ENCODE measurements around the gene ITK. TPM values are rescaled to one million over a fixed set of nuclear protein-coding genes. Genes with fewer than 3 reads are reported as not detected.
"Not testable (repeated sequence)": the region's sequence is repeated elsewhere in the genome, so short reads cannot be mapped to it uniquely, and the experiment has no call there.

Gene ITK
- polyA plus RNA-seq, 2 of the 4 experiments (the other 2 are of a cell fraction), result not detected

DNA sequence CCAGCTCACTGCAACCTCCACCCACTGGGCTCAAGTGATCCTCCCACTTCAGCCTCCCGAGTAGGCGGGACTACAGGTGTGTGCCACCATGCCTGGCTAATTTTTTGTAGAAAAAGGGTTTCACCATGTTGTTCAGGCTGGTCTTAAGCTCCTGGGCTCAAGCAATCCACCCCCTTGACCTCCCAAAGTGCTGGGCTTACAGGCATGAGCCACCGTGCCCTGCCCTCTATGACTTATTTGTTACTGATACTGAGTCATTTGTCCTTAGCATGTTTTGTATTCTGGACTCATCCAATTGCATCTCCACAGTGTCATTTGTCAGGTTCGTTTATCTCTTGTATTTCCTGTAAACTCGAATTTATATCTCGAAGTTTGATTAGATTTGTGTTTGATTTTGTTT, 2.7 kb upstream of the ITK start (continued):
- no peak for TF ChIP-seq SREBF2 (IDR thresholded peaks at IDR 0.05)

DNA sequence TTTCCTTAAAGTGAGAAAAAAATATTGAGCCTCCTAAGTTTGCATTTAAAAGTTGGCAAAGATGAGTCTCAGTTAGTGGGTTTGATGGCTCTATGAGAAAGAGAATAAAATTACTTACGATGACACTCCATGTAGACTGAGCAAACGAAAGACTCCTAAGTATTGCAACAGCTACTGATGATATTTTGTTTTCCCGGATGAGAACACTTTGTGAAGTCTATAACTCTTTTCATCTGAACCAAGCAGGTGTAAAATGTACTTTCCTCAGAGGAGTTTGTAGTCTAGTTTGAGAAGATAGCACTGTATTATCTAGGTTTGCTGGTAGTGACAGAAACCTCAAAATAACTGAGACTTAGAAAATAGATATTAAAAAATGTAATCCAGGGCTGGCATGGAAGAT, 1.7 kb upstream of the ITK start:
- Histone ChIP-seq H3K27ac (no peak overlapping the region), H3K4me3 (no peak overlapping the region), H3K4me2 (no peak overlapping the region), H3K4me1 (no peaks in the 10 kb centered on the region), H3K9me3 (no peaks in the 10 kb centered on the region; the same call in 2 of the 3 replicates)
- POLR2A ChIA-PET, result no interaction called here
- WGBS (ENCODE audit: missing lambda C conversion rate), result 4% methylated on average over 3 of the region's 3 CpGs
- ATAC-seq, result no peak
- no peak for TF ChIP-seq CEBPB (IDR thresholded peaks at IDR 0.05)
- CTCF ChIA-PET, result interaction anchor here (2.2 kb wide), 1 partner anchor 30 kb away, joined by 5 read pairs; no protein-coding TSS in a partner anchor
- DNase-seq (ENCODE audit: low read depth in 1 of 2, low spot score in 1 of 2), result no peak
- no peak for FAIRE-seq

DNA sequence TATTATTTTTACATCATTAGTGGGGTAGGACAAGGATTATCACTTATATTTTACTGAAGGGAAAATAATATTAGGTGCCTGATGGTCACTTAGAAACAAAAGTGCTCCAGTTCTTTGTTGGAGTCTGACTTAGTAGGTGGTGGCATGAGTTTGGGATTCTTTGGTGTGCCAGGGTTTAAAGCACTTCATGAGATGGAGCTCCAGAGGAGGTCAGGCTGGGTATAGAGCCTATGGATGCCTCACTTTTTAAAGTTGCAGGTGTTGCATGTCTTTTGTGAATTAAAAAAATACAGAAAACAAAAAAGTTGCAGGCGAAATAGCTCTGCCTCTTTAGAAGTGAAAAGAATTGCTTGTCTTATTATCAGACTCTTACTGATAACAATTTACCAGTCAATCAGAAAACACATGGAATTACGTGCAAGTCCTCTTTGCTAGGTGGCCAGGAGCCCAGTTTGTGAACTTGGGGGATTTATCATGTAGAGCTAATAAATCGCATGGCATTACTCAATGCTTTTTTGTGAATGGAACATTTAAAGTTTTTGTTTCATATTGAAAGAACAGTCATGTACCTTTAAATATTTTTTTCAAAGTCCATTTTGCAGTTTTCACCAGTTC, 1.6 kb downstream of the ITK start:
- TF ChIP-seq TFCP2L1 (CRISPR knock-in tag; IDR thresholded peaks at IDR 0.05) (no peak), CHD2 (IDR thresholded peaks at IDR 0.05; ENCODE audit: low read length, partially characterized antibody) (no peak), NR3C1 (IDR thresholded peaks at IDR 0.05) (no peak), FOSB (CRISPR knock-in tag; IDR thresholded peaks at IDR 0.05) (no peak)
- TF ChIP-seq, protein P1, sequence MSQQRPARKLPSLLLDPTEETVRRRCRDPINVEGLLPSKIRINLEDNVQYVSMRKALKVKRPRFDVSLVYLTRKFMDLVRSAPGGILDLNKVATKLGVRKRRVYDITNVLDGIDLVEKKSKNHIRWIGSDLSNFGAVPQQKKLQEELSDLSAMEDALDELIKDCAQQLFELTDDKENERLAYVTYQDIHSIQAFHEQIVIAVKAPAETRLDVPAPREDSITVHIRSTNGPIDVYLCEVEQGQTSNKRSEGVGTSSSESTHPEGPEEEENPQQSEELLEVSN (IDR thresholded peaks at IDR 0.05; ENCODE audit: borderline replicate concordance, low read depth), result no peak
- WGBS (ENCODE audit: missing lambda C conversion rate), result 36% methylated on average over 3 of the region's 3 CpGs
- no peak overlapping the region for H3K4me3 ChIP-seq
- ChIA-PET CTCF (no interaction called here), POLR2A (interaction anchor here (0.6 kb wide), 1 partner anchor 28 kb away, joined by 4 read pairs; no protein-coding TSS in a partner anchor)
- H3K4me1 ChIP-seq, result no peaks in the 10 kb centered on the region
- ATAC-seq (no peak), FAIRE-seq (no peak), DNase-seq (ENCODE audit: low read depth in 1 of 2, low spot score in 1 of 2) (no peak)
- peaks cover 4% of the 10 kb centered on the region; the same call in 1 of the 3 replicates for H3K9me3 ChIP-seq
- no peak overlapping the region for H3K27ac ChIP-seq
- no peak overlapping the region for H3K4me2 ChIP-seq

DNA sequence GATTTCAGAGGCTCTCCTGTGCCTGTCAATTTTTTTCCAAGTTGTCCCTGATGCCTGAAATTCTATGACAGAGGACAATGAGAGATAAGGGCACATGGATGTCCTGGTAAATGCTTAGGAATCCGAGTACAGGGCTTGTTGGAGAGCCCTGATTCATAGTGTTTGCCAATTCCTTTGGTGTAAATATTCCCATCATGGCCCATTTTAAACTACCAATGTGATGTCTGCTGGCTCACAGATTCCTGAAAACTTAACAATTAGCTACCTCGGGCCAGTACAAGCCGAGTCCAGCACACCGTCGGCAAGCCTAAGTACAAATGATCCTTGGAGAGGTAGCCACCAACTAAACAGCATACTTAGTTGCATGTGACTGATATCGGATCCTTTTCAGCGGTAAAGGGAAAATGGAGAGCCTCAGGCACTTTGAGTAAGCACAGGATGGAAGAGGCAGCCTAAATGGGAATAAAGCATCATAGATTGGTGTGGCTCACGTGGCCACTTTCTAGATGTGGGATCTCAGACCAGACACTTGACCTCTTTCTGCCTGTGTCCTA, 3.6 kb downstream of the ITK start:
- ChIA-PET CTCF (no interaction called here), POLR2A (no interaction called here)
- ATAC-seq (no peak), DNase-seq (ENCODE audit: low read depth in 1 of 2, low spot score in 1 of 2) (no peak), FAIRE-seq (no peak)
- no peaks in the 10 kb centered on the region for H3K4me1 ChIP-seq
- no peak overlapping the region for H3K27ac ChIP-seq
- WGBS (ENCODE audit: missing lambda C conversion rate), result 34% methylated on average over 8 of the region's 8 CpGs
- H3K4me2 ChIP-seq, result no peak overlapping the region
- TF ChIP-seq NFE2L2 (conservative IDR thresholded peaks at IDR 0.05; ENCODE audit: low read length) (no peak), JUNB (IDR thresholded peaks at IDR 0.05) (no peak), RNF2 (IDR thresholded peaks at IDR 0.05; ENCODE audit: borderline replicate concordance, low read depth) (no peak), CBX2 (IDR thresholded peaks at IDR 0.05; ENCODE audit: borderline replicate concordance, low read depth) (no peak), CHD2 (IDR thresholded peaks at IDR 0.05; ENCODE audit: low read length, partially characterized antibody) (no peak), JUN (IDR thresholded peaks at IDR 0.05) (no peak), ZNF302 (CRISPR knock-in tag; IDR thresholded peaks at IDR 0.05) (no peak), RARB (CRISPR knock-in tag; IDR thresholded peaks at IDR 0.05) (no peak), HDAC2 (IDR thresholded peaks at IDR 0.05) (no peak), NR3C1 (IDR thresholded peaks at IDR 0.05) (no peak), RCOR1 (IDR thresholded peaks at IDR 0.05; ENCODE audit: low read depth, low read length) (no peak), GATA3 (IDR thresholded peaks at IDR 0.05; ENCODE audit: borderline replicate concordance) (no peak), MAFK (IDR thresholded peaks at IDR 0.05; ENCODE audit: partially characterized antibody) (no peak), KDM5A (IDR thresholded peaks at IDR 0.05) (no peak), HOXB5 (CRISPR knock-in tag; IDR thresholded peaks at IDR 0.05) (no peak), FOSL2 (IDR thresholded peaks at IDR 0.05) (no peak), FOSL2 (CRISPR knock-in tag; IDR thresholded peaks at IDR 0.05) (no peak), CBX8 (IDR thresholded peaks at IDR 0.05) (no peak)
- TF ChIP-seq, protein P2, sequence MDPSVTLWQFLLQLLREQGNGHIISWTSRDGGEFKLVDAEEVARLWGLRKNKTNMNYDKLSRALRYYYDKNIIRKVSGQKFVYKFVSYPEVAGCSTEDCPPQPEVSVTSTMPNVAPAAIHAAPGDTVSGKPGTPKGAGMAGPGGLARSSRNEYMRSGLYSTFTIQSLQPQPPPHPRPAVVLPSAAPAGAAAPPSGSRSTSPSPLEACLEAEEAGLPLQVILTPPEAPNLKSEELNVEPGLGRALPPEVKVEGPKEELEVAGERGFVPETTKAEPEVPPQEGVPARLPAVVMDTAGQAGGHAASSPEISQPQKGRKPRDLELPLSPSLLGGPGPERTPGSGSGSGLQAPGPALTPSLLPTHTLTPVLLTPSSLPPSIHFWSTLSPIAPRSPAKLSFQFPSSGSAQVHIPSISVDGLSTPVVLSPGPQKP (IDR thresholded peaks at IDR 0.05; ENCODE audit: low read depth, low read length), result no peak
- TF ChIP-seq, protein P3, sequence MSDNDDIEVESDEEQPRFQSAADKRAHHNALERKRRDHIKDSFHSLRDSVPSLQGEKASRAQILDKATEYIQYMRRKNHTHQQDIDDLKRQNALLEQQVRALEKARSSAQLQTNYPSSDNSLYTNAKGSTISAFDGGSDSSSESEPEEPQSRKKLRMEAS (IDR thresholded peaks at IDR 0.05), result no peak
- TF ChIP-seq, protein P4, sequence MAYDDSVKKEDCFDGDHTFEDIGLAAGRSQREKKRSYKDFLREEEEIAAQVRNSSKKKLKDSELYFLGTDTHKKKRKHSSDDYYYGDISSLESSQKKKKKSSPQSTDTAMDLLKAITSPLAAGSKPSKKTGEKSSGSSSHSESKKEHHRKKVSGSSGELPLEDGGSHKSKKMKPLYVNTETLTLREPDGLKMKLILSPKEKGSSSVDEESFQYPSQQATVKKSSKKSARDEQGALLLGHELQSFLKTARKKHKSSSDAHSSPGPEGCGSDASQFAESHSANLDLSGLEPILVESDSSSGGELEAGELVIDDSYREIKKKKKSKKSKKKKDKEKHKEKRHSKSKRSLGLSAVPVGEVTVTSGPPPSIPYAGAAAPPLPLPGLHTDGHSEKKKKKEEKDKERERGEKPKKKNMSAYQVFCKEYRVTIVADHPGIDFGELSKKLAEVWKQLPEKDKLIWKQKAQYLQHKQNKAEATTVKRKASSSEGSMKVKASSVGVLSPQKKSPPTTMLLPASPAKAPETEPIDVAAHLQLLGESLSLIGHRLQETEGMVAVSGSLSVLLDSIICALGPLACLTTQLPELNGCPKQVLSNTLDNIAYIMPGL (CRISPR knock-in tag; IDR thresholded peaks at IDR 0.05; ENCODE audit: borderline replicate concordance), result no peak
- H3K4me3 ChIP-seq, result no peak overlapping the region
- H3K9me3 ChIP-seq, result peaks cover 4% of the 10 kb centered on the region; the same call in 1 of the 3 replicates

DNA sequence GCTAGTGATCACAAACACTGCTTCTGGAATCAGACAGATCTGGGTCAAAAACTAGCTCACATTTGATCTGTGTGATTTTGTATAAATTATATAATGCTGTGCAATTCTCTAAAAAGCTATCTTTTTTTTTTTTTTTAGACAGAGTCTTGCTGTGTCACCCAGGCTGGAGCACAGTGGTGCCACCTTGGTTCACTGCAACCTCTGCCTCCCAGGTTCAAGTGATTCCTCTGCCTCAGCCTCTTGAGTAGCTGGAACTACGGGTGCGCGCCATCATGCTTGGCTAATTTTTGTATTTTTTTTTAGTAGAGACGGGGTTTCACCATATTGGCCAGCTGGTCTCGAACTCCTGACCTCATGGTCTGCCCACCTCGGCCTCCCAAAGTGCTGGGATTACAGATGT, 4.5 kb downstream of the ITK start:
- CTCF ChIA-PET, result interaction anchor here (0.6 to 0.7 kb wide), 3 partner anchors 85 to 427 kb away, joined by 3 to 4 read pairs (median 3); no protein-coding TSS in a partner anchor
- POLR2A ChIA-PET, result not testable (repeated sequence)

More for the DNA sequence above, 4.5 kb downstream of the ITK start:
- FAIRE-seq; H3K4me2 ChIP-seq; H3K4me1 ChIP-seq; H3K4me3 ChIP-seq; ATAC-seq; H3K27ac ChIP-seq; H3K9me3 ChIP-seq; DNase-seq (ENCODE audit: low read depth in 1 of 2, low spot score in 1 of 2): not testable (repeated sequence)
- WGBS (ENCODE audit: missing lambda C conversion rate), result 65% methylated on average over 6 of the region's 6 CpGs

All from A549 (cell line).